SU-DHL-6 (cell line): ENCODE measurements around the gene TAS2R60.

ENCODE experiments used
- CTCF ChIP-seq: fragments of 200-600 bp; sonication (generic); IDR thresholded peaks from one replicate; pipeline ENCODE4 v1.5.1; 2017; ENCODE audit warnings: antibody characterized with exemption, mild to moderate bottlenecking, low read length, moderate library complexity; ENCODE audit not compliant: insufficient read depth, poor library complexity, severe bottlenecking
- EZH2phosphoT487 ChIP-seq: fragments of 200-600 bp; sonication (generic), shearing (Covaris generic); conservative IDR thresholded peaks from 2 replicates; pipeline ENCODE4 v1.6.1; 2018; ENCODE audit warnings: mild to moderate bottlenecking, antibody characterized with exemption, low read length, moderate library complexity, mixed read lengths

- no peak for TF ChIP-seq CTCF
- no peak for TF ChIP-seq EZH2phosphoT487
These were observed 6.8 kb upstream of the TAS2R60 start for GRCh38 chr7:143436325-143436946.
